Liver (tissue), 9 donors: ENCODE results near the gene THEM4. TPM values are rescaled to one million over a fixed set of nuclear protein-coding genes. Genes with fewer than 3 reads are reported as not detected.

Experiments used
- DNase-seq: peaks from one replicate; pipeline ENCODE4 v3.0.0-alpha.2; 2017; ENCODE audit warnings: low spot score
- H3K27ac ChIP-seq, 2 donors: one replicate each; pipeline ENCODE4 v1.7.0; 2013; ENCODE audit warnings: inconsistent platforms in 2 of 2, low read length in 2 of 2, control low read depth in 1 of 2, low read depth in 1 of 2, mild to moderate bottlenecking in 1 of 2
- H3K27me3 ChIP-seq, 4 donors: one replicate each; pipeline versions ENCODE4 v1.6.1 to v1.7.0; 2013; ENCODE audit warnings: low read length in 3 of 4, inconsistent platforms in 1 of 4, mild to moderate bottlenecking in 1 of 4, moderate library complexity in 1 of 4; ENCODE audit not compliant: control insufficient read depth in 4 of 4, insufficient read depth in 4 of 4
- H3K36me3 ChIP-seq, 4 donors: one replicate each; pipeline versions ENCODE4 v1.6.1 to v1.7.0; 2013; ENCODE audit warnings: low read length in 3 of 4, mild to moderate bottlenecking in 3 of 4, low read depth in 1 of 4, moderate library complexity in 1 of 4; ENCODE audit not compliant: control insufficient read depth in 4 of 4, insufficient read depth in 3 of 4
- H3K4me1 ChIP-seq, 4 donors: one replicate each; pipeline versions ENCODE4 v1.6.1 to v1.7.0; 2013; ENCODE audit warnings: low read length in 3 of 4, mild to moderate bottlenecking in 3 of 4, moderate library complexity in 1 of 4; ENCODE audit not compliant: control insufficient read depth in 4 of 4, insufficient read depth in 4 of 4
- H3K4me3 ChIP-seq, 3 donors: one replicate each; pipeline versions ENCODE4 v1.6.1 to v1.7.0; 2013; ENCODE audit warnings: low read length in 3 of 3, control low read depth in 1 of 3, low read depth in 1 of 3, mild to moderate bottlenecking in 1 of 3
- H3K9ac ChIP-seq, 2 donors: one replicate each; pipeline ENCODE4 v1.7.0; 2013; ENCODE audit warnings: low read length in 2 of 2, mild to moderate bottlenecking in 2 of 2, moderate library complexity in 2 of 2, control low read depth in 1 of 2, low read depth in 1 of 2
- H3K9me3 ChIP-seq, 4 donors: one replicate each; pipeline versions ENCODE4 v1.6.1 to v1.7.0; 2013; ENCODE audit warnings: low read length in 3 of 4; ENCODE audit not compliant: control insufficient read depth in 4 of 4
- FOXA1 ChIP-seq: IDR thresholded peaks from 2 replicates; pipeline ENCODE4 v1.6.1; 2016; ENCODE audit warnings: antibody characterized with exemption
- FOXA2 ChIP-seq: IDR thresholded peaks from 2 replicates; pipeline ENCODE4 v1.6.1; 2016; ENCODE audit warnings: antibody characterized with exemption
- GABPA ChIP-seq, 2 donors: IDR thresholded peaks in 1 of 2; conservative IDR thresholded peaks in 1 of 2; 2 replicates each; pipeline ENCODE4 v1.6.1; 2016; ENCODE audit warnings: antibody characterized with exemption in 2 of 2, mild to moderate bottlenecking in 1 of 2, moderate library complexity in 1 of 2
- HNF4A ChIP-seq, 2 donors: conservative IDR thresholded peaks; 2 replicates each; pipeline ENCODE4 v1.6.1; 2016; ENCODE audit warnings: antibody characterized with exemption in 2 of 2, mild to moderate bottlenecking in 2 of 2
- HNF4G ChIP-seq: IDR thresholded peaks from 2 replicates; pipeline ENCODE4 v1.6.1; 2016; ENCODE audit warnings: antibody characterized with exemption
- JUND ChIP-seq, 2 donors: IDR thresholded peaks; 2 replicates each; pipeline ENCODE4 v1.6.1; 2016; ENCODE audit warnings: antibody characterized with exemption in 2 of 2
- NR2F2 ChIP-seq: IDR thresholded peaks from 2 replicates; pipeline ENCODE4 v1.6.1; 2016; ENCODE audit warnings: antibody characterized with exemption
- RAD21 ChIP-seq, 2 donors: IDR thresholded peaks; 2 replicates each; pipeline ENCODE4 v1.6.1; 2016; ENCODE audit warnings: antibody characterized with exemption in 2 of 2, mild to moderate bottlenecking in 2 of 2
- SP1 ChIP-seq: IDR thresholded peaks from 2 replicates; pipeline ENCODE4 v1.6.1; 2018; ENCODE audit warnings: antibody characterized with exemption, mild to moderate bottlenecking
- TAF1 ChIP-seq: conservative IDR thresholded peaks from 2 replicates; pipeline ENCODE4 v1.6.1; 2016; ENCODE audit warnings: antibody characterized with exemption, mild to moderate bottlenecking
- YY1 ChIP-seq: IDR thresholded peaks from 2 replicates; pipeline ENCODE4 v1.6.1; 2016; ENCODE audit warnings: antibody characterized with exemption, mild to moderate bottlenecking
- WGBS: extraction: QIAGEN DNeasy Blood & Tissue Kit; methylation state at CpG from one replicate; pipeline ENCODE4 v1.1.7; 2013; 5-methylcytosine and 5-hydroxymethylcytosine counted together
- polyA plus RNA-seq, 2 donors: library from polyadenylated mRNA; stranded (reverse) in 1 of 2; unstranded in 1 of 2; fragments of 200-250 nt in 1 of 2; fragments of >200 nt in 1 of 2; fragmentation: Nextera tagmentation in 1 of 2; extraction: Ambion mirVana in 1 of 2; gene quantifications; one replicate each; pipeline versions ENCODE4 v1.2.1 to v1.2.3, GENCODE V29; 2013 to 2015
- total RNA-seq, 2 donors: library from RNA; depleted of rRNA; stranded (reverse); fragments of >200 nt; gene quantifications; one replicate each; pipeline ENCODE4 v1.2.3, GENCODE V29; 2014
- TF ChIP-seq, protein P1 (sequence below): IDR thresholded peaks from 2 replicates; pipeline ENCODE4 v1.6.1; 2016; ENCODE audit warnings: antibody characterized with exemption
- TF ChIP-seq, protein P2 (sequence below): IDR thresholded peaks from 2 replicates; pipeline ENCODE4 v1.6.1; 2016; ENCODE audit warnings: antibody characterized with exemption
- TF ChIP-seq, protein P3 (sequence below): fragments of 150-350 bp; IDR thresholded peaks from 2 replicates; pipeline ENCODE4 v1.5.1; 2017; ENCODE audit warnings: improper control_type of control experiment, low read depth, low read length; ENCODE audit not compliant: missing input control
- TF ChIP-seq, protein P4 (sequence below): IDR thresholded peaks from 2 replicates; pipeline ENCODE4 v1.6.1; 2016; ENCODE audit warnings: antibody characterized with exemption
- TF ChIP-seq, protein P5 (sequence below): IDR thresholded peaks from 2 replicates; pipeline ENCODE4 v1.6.1; 2016; ENCODE audit warnings: antibody characterized with exemption, mild to moderate bottlenecking
- donor health status: healthy.
- donor health status: healthy.
- donor health status: healthy.
- donor health status: healthy.
- donor health status: healthy.

Gene THEM4
- total and polyA plus RNA-seq, 4 donors, result 6.1 to 16.2 (median 9.8) TPM

DNA sequence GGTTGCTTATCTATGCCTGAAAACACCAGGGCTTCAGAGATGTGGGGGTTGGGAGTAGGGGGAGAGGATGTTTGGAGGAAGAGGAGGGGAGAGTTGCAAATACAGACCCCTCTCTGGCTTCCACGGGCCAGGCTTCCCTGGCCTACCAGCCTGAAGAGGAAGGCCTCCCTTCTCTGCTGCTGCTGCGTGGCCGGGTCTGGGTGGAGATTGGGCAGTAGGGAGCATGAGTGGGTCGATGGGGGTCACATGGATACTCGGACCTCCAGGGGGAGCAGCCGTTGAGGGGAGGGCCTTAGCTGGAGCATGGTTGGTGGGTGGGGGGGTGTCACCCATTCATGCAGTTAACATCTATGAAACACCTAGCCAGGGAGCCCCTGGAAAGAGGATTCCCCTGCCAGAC is 79.3 kb downstream of the THEM4 start:
- WGBS, result 30% methylated on average over 6 of the region's 6 CpGs
- peak overlapping the region in 1 of 2 donors; percentile 36 for H3K27ac ChIP-seq

DNA sequence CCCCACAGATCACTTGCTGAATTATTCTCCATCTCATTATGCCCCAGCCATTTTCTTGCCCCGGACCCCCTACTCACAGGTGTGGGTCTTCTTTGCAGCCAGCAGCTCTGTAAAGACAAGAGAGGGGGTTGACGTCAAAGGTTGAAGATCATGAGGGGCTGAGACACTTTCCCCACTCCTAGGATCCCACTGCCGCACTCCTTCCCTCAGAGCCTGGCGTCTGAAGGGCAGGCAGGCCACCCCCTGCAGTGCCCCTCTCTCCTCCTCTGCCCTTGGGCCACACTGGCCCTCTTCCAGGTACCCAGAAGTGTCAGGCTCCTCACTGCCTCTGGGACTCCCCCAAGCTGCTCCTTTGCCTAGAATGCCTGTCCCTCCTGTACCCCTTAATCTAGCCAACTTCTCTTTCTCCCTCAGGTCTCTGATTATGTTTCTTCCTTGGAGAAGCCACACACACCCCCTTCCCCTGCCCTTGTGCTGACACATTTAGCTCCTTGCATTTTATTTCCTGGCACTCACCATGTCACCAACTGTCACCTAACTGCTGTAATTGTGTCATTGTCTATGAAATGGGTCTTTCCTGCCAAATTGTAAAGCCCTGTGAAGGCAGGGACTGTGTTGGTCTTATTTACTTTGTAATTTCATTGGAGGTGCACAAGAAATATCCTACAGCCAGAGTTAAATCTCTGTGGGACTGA is 79.8 kb downstream of the THEM4 start:
- TF ChIP-seq JUND (IDR thresholded peaks at IDR 0.05) (no peak), SP1 (no peak), TAF1 (no peak), GABPA (IDR thresholded peaks at IDR 0.05 in 1 of 2, conservative IDR thresholded peaks at IDR 0.05 in 1 of 2) (no peak), FOXA2 (no peak), HNF4G (no peak), RAD21 (IDR thresholded peaks at IDR 0.05) (no peak), FOXA1 (no peak), HNF4A (conservative IDR thresholded peaks at IDR 0.05) (no peak), NR2F2 (no peak)
- TF ChIP-seq, protein P1, sequence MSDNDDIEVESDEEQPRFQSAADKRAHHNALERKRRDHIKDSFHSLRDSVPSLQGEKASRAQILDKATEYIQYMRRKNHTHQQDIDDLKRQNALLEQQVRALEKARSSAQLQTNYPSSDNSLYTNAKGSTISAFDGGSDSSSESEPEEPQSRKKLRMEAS, result no peak
- TF ChIP-seq, protein P2, sequence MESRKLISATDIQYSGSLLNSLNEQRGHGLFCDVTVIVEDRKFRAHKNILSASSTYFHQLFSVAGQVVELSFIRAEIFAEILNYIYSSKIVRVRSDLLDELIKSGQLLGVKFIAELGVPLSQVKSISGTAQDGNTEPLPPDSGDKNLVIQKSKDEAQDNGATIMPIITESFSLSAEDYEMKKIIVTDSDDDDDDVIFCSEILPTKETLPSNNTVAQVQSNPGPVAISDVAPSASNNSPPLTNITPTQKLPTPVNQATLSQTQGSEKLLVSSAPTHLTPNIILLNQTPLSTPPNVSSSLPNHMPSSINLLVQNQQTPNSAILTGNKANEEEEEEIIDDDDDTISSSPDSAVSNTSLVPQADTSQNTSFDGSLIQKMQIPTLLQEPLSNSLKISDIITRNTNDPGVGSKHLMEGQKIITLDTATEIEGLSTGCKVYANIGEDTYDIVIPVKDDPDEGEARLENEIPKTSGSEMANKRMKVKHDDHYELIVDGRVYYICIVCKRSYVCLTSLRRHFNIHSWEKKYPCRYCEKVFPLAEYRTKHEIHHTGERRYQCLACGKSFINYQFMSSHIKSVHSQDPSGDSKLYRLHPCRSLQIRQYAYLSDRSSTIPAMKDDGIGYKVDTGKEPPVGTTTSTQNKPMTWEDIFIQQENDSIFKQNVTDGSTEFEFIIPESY, result no peak
- TF ChIP-seq, protein P3, sequence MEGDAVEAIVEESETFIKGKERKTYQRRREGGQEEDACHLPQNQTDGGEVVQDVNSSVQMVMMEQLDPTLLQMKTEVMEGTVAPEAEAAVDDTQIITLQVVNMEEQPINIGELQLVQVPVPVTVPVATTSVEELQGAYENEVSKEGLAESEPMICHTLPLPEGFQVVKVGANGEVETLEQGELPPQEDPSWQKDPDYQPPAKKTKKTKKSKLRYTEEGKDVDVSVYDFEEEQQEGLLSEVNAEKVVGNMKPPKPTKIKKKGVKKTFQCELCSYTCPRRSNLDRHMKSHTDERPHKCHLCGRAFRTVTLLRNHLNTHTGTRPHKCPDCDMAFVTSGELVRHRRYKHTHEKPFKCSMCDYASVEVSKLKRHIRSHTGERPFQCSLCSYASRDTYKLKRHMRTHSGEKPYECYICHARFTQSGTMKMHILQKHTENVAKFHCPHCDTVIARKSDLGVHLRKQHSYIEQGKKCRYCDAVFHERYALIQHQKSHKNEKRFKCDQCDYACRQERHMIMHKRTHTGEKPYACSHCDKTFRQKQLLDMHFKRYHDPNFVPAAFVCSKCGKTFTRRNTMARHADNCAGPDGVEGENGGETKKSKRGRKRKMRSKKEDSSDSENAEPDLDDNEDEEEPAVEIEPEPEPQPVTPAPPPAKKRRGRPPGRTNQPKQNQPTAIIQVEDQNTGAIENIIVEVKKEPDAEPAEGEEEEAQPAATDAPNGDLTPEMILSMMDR, result no peak
- H3K4me3 ChIP-seq, result peak overlapping the region in 1 of 3 donors; percentile 77
- H3K9ac ChIP-seq, result peak overlapping the region in 1 of 2 donors; percentile 16
- no peaks in the 10 kb centered on the region for H3K9me3 ChIP-seq
- H3K36me3 ChIP-seq, result peaks cover 2 to 12% (median 4%) of the 10 kb centered on the region in 4 donors
- H3K27me3 ChIP-seq, result no peaks in the 10 kb centered on the region
- no peak for DNase-seq
- peaks cover 19 to 79% (median 66%) of the 10 kb centered on the region in 4 donors for H3K4me1 ChIP-seq
- peak overlapping the region in 1 of 2 donors; percentile 6 for H3K27ac ChIP-seq
- 54% methylated on average over 4 of the region's 4 CpGs for WGBS

More for the DNA sequence above, 79.3 kb downstream of the THEM4 start:
- no peaks in the 10 kb centered on the region for H3K9me3 ChIP-seq
- peak overlapping the region; percentile 49 to 77 (median 70) for H3K4me3 ChIP-seq
- H3K36me3 ChIP-seq, result peaks cover 0 to 12% (median 4%) of the 10 kb centered on the region in 4 donors
- peaks cover 23 to 79% (median 69%) of the 10 kb centered on the region in 4 donors for H3K4me1 ChIP-seq
- H3K9ac ChIP-seq, result peak overlapping the region in 1 of 2 donors; percentile 40
- TF ChIP-seq, protein P1, result no peak
- TF ChIP-seq, protein P4, sequence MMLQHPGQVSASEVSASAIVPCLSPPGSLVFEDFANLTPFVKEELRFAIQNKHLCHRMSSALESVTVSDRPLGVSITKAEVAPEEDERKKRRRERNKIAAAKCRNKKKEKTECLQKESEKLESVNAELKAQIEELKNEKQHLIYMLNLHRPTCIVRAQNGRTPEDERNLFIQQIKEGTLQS, result no peak
- TF ChIP-seq YY1 (no peak), JUND (IDR thresholded peaks at IDR 0.05) (no peak), HNF4A (conservative IDR thresholded peaks at IDR 0.05) (no peak)
- TF ChIP-seq, protein P5, sequence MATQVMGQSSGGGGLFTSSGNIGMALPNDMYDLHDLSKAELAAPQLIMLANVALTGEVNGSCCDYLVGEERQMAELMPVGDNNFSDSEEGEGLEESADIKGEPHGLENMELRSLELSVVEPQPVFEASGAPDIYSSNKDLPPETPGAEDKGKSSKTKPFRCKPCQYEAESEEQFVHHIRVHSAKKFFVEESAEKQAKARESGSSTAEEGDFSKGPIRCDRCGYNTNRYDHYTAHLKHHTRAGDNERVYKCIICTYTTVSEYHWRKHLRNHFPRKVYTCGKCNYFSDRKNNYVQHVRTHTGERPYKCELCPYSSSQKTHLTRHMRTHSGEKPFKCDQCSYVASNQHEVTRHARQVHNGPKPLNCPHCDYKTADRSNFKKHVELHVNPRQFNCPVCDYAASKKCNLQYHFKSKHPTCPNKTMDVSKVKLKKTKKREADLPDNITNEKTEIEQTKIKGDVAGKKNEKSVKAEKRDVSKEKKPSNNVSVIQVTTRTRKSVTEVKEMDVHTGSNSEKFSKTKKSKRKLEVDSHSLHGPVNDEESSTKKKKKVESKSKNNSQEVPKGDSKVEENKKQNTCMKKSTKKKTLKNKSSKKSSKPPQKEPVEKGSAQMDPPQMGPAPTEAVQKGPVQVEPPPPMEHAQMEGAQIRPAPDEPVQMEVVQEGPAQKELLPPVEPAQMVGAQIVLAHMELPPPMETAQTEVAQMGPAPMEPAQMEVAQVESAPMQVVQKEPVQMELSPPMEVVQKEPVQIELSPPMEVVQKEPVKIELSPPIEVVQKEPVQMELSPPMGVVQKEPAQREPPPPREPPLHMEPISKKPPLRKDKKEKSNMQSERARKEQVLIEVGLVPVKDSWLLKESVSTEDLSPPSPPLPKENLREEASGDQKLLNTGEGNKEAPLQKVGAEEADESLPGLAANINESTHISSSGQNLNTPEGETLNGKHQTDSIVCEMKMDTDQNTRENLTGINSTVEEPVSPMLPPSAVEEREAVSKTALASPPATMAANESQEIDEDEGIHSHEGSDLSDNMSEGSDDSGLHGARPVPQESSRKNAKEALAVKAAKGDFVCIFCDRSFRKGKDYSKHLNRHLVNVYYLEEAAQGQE, result no peak
- no peaks in the 10 kb centered on the region for H3K27me3 ChIP-seq
- no peak for DNase-seq
